ENCODE measurements around the gene SIGLEC9.
"Not testable (repeated sequence)": the region's sequence is repeated elsewhere in the genome, so short reads cannot be mapped to it uniquely, and the experiment has no call there.

The SIGLEC9 gene

DNA sequence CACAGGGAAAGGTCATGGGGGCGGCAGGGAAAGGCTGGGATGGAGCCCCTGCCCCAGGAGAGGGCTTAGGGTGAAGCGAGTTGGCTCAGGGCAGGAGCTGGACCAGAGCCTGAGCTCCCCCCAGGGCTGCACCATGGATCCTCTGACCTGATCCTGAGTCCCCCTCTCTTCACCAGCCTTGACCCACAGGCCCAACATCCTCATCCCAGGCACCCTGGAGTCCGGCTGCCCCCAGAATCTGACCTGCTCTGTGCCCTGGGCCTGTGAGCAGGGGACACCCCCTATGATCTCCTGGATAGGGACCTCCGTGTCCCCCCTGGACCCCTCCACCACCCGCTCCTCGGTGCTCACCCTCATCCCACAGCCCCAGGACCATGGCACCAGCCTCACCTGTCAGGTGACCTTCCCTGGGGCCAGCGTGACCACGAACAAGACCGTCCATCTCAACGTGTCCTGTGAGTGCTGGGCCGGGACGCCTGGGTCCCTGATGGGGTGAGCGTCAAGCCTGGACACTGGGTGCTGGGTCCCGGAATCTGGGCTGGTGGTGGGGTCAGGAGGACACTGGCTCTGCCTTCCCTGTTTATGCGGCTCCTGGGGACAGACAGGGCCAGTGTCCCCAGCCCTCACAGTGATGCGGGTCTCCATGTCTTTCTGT lies 842 bp downstream of the SIGLEC9 start:
- no peak for DNase-seq

DNA sequence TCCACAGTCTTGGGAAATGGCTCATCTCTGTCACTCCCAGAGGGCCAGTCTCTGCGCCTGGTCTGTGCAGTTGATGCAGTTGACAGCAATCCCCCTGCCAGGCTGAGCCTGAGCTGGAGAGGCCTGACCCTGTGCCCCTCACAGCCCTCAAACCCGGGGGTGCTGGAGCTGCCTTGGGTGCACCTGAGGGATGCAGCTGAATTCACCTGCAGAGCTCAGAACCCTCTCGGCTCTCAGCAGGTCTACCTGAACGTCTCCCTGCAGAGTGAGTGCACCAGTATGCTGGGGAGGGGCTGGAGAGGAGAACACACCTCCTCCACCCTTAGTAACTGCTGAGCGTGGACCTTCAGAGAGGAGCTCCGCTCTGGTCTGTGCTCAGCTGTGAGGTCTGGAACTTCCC lies 2.3 kb downstream of the SIGLEC9 start:
- no peak for DNase-seq

DNA sequence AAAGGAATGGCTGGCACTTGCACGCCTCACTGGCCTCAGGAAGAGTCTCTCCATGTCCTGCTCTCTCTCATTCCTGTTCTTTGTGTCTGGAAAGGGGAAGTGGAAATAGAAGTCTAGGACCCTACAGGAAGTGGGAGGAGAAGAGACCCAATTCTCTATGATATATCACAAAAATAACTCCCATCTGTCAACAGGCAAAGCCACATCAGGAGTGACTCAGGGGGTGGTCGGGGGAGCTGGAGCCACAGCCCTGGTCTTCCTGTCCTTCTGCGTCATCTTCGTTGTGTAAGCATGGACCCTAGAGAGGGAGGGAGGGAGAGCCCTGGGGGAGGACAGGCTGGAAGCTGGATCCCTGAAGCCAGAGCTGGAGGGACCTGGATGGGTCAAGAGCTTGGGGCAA lies 3.0 kb downstream of the SIGLEC9 start:
- DNase-seq = no peak

DNA sequence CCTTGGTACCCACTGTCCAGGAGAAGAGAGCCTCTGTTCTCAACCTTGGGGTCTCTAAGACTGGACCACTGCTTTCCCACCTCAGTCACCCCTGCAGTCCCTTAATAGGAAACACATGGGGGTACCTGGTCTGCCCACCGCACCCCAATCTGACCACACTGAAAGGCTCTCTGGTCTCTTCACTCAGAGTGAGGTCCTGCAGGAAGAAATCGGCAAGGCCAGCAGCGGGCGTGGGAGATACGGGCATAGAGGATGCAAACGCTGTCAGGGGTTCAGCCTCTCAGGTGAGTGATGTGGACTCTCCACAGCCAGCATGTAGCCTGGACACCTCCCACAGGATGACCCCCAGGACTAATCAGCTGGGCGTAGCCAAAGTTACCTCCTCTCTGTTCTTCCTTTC lies 3.5 kb downstream of the SIGLEC9 start:
- DNase-seq = no peak

DNA sequence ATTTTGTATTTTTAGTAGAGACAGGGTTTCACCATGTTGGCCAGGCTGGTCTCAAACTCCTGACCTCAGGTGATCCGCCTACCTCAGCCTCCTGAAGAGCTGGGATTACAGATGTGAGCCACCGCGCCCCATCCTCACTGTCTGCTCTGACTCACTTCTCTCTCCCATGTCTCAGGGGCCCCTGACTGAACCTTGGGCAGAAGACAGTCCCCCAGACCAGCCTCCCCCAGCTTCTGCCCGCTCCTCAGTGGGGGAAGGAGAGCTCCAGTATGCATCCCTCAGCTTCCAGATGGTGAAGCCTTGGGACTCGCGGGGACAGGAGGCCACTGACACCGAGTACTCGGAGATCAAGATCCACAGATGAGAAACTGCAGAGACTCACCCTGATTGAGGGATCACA lies 5.0 kb downstream of the SIGLEC9 start:
- DNase-seq = no peak

DNA sequence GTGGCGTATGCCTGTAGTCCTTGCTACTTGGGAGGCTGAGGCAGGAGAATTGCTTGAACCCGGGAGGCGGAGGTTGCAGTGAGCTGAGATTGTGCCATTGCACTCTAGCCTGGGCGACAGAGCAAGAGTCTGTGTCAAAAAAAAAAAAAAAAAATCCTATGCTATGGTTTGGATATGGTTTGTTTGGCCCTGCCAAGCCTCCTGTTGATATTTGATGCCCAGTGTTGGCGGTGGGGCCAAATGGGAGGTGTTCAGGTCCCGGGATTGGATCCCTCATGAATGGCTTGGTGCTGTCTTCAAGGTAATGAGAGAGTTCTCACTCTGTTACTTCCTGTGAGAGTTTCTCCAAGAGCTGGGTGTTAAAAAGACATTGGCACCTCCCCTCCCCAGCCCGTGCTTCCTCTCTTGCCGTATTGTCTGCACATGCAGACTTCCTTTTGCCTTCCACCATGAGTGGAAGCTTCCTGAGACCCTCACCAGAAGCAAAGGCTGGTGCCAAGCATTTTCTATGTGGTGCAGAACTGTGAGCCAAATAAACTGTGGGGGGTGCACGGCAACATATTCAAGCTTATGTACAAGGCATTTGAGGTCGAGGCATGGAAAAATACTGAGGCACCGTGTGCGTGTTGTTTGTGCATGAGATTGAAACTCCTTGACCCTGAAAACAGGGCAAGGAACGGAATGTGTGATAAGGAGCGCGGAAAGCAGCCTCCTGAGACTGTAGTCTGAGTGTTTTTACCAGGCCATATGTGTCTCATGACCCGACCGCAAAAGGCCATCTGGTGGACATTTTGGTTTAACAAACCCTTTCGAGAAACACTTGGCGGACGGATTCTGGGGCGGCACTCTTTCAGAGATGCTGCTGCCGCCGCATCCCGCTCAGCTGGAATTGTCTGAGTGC lies 7.3 kb downstream of the SIGLEC9 start:
- DNase-seq = no peak

DNA sequence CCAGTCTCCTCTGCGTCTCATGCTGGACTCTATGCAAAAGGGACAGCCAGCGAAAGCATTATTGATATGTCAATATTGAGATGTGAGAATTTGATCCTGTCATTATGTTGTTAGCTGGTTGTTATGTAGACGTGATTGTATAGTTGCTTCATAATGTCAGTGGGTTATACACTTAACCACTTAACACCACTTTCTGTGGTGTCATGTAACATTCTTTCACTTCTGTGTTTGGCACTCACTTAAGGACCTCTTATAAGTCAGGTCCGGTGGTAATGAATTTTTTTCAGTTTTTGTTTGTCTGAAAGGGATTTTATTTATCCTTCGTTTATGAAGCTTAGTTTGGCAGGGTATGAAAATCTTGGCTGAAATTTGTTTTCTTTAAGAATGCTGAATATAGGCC lies 10.3 kb downstream of the SIGLEC9 start:
- no peak for DNase-seq

DNA sequence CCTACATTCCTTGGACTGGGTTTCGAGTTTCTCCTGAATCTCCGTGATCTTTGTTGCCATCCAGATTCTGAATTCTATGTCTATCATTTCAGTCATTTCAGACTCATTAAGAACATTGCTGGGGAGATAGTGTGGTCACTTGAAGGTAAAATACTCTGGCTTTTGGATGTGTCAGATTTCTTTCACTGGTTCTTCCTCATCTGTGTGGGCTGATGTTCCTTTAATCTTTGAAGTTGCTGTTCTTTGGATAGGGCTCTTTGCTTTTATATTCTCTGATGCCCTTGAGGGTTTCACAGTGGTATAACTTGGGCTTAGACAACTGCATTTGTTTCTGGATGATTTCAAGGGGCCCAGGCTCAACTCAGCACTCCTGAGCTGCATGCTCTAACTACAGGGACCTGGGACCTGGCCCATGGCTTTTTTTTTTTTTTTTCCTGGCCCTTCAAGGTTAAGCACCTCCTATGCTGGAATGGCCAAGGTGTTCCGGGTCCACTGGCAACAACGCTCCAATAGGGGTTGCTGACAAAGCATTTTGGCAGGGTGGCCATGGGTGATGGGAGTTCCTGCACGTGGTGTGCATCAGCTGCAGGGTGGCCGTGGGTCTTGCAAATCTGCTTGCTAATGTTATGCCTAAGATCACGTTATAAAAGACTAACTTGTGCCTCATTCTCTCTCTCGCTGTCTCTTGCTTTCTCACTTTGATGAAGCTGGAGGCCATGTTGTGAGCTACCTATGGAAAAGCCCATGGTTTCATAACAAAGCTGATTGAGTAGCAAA lies 11.5 kb downstream of the SIGLEC9 start:
- no peak for DNase-seq

DNA sequence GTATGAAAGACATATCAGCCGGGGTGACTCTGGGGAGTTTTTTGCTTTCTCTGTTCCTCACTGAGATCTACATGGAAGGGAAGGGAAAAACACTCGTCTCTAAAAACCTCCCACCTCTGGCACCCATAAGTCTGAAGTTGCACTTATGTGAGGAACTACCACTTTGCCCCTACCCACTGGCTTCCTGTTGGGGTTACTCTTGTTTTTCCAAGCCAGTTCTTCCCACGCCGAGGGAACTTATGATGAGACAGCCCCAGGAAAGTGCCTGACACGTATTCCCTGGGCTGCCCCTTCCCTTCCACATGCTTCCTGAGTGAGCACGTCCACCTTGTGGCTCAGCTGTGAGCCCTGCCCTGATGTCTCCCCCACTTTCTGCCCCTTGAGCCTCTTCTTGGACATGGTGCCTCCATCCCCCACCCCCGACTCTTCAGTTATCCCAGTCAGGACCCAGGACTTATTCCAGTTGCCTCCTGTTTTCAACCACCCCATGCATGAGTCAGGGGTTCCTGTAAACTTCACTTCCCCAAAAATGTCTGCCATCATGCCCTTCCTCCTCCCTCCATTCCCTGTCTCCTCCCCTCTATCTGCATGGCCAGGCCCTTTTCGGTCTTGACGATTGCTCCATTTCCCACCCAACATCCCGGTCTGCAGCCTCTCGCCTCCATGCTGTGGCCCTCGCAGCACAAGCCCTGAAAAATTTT lies 12.3 kb downstream of the SIGLEC9 start:
- DNase-seq = no peak

DNA sequence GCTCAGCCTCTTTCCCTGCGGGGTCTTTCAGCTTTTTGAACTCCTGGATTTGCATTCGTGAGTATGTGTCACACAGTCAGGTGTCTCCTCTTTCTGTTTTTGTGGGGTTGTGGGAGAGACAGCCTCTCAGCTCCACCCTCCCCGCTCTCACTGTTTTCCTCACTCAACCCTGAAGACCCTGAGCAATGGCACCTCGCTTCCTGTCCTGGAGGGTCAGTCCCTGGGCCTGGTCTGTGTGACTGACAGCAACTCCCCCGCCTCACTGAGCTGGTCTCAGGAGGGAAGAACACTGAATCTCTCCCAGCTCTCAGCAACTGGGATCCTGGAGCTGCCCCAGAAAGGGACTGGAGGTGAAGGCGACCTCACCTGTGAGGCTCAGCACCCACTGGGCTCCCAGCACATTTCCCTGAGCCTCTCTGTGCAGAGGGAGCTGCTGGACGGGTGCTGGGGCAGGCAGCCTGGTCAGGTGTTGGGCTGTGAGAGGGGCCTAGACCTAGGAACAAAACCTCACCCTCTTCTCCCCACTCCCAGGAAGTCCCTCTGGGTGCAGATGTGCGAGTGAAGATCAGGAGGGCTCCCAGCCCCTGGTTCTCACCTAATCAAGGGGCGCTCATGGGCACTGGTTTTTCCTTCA lies 13.2 kb downstream of the SIGLEC9 start:
- DNase-seq = no peak

DNA sequence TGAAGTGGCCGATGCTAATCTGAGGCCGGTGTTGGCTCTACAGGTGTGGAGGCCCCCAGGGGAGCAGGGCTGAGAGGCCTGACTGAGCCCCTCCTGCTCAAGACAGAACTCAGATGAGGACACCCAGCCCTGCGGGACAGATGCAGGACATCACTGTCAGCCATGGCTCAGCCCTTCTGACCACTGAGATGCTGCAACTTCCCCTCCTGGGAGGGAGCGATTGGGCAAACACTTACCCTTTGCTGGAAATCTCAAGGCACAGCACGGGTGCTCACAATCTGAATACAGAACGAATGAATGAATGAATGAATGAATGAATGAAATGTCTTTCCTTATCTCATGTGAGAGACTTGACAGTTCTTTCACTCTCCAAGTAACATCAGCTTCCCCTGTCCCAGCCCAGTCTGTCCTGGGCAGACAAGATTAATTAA lies 13.9 kb downstream of the SIGLEC9 start:
- DNase-seq = no peak

DNA sequence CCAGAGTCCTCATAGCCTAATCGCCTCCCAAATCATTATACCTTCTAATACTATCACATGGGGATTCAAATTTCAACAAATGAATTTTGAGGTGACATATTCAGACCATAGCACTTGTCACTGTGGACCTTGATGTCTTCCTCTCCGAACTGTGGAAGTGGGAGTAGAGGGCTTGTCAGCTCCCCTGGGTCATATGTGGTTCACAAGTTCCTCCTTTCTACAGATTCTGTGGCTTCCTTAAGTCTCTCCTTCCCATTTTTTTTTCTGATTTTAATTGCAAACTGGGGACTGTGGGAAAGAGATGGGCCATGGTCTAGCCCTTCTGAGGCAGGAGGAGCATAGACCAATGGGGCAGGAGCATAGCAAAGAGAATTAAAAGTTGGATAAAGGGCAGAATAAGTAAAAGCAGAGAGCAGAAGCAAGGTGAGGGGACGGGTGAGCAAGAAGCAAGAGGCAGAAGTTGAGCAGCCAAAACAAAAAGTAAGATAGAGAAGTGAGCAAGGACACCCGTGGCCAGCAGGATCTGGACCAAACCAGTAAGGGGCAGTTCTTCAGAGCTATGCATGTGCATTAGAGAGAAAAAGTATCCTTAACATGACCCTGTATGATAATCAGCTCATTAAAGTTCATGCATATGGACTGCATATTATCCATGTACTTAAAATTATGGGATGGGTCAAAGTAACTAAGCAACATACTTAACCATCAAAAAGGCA lies 14.8 kb downstream of the SIGLEC9 start:
- no peak for DNase-seq

DNA sequence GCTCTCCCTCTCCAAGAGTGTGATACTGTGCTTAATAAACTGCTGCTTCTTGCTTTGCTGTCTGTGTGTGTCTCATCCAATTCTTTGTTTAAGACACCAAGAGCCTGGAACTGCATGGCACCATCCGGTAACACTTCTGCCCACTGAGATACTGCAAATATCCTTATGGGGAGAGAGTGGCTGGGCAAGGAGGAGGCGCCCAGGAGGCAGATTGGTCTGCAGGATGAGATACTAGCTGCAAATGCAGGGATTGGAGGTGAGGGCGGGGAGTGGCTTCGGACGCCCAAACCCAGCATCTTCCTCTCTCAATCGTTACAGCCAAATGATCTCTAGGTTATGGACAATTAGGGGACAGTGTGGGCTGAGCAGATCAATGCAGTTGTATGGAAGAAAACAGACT lies 15.7 kb downstream of the SIGLEC9 start:
- DNase-seq = no peak

DNA sequence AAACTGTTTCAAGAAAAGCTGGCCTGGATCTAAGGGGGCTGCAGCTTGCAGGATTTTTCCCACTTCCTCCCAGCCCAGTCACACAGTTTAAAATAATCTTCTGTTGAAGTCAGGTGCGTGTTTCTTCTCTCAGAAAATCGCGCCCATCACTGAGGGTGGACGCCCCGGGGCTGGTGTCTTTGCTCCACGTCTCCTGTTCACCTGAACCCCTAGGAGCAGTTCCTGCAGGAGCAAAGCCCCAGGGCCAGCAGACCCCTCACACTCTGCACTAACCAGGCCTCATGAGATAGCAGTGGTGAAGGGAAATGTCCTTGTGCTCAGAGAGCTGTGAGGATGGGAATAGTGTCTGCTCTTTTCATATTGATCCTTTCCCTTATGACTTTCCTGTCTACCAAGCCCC lies 16.5 kb downstream of the SIGLEC9 start:
- no peak for DNase-seq

DNA sequence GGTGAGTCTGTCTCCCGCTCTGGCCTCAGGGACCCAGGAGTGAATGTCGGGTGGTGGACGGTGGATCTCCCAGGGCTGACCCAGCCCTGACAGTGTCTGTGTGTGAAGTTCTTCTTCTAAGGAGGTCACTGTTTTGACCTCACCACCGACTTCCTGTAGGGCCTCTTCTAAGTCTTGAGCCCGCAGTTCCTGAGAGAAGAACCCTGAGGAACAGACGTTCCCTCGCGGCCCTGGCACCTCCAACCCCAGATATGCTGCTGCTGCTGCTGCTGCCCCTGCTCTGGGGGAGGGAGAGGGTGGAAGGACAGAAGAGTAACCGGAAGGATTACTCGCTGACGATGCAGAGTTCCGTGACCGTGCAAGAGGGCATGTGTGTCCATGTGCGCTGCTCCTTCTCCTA lies 17.4 kb downstream of the SIGLEC9 start, which contains the start of gene SIGLEC7:
TSS of gene SIGLEC7 (plus strand) at position 183 of the 400 bp plus-strand sequence. CDS start at position 252, 69 bp downstream.
- DNase-seq = no peak

DNA sequence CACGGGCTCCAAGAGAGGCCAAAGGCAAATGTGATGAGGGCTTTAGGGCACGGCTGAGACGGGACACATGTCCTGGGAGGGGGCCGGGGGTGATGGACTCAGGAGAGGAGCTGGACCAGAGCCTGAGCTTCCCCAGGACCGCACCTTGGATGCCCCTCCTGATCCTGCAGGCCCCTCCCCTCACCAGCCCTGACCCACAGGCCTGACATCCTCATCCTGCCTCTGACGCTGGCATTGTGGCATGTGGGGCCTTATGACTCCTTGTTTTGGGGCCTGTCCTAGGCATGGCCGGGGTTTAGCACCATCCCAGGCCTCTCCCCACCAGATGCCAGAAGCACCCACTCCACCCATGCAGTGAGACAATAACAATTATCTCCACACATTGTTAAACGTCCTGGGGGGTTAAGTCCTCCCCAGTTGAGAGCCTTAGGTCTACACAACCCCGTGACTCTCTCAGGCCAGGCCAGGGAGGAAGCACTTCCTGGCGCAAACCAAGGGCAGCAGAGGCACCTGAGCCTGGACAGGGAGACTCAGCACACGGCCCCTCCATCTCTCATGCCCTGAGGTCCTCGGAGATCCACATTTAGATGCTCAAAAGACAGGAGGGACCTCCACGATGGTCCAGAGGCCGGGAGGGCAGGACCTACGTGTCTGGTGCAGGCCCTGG lies 18.2 kb downstream of the SIGLEC9 start:
- not testable (repeated sequence) for DNase-seq

DNA sequence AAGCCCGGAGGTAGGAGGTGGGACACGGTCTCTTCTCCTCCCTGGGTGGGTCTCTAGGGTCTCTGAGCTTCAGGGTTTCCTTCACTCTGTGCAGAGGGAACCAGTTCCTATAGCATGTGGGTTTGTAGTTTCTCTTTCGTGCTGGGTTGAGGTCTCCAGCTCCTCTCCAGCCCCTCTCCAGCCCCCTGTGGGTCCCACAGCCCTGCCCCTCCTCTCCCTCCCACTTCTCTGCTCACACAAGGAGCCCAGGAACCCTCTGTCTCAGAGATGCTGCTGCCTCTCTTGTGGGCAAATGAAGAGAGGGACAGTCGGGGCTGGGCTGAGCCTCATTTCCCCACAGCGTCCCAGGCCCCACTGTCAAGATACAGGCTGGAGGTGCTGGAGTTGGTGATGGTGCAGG lies 18.8 kb downstream of the SIGLEC9 start:
- no peak for DNase-seq

DNA sequence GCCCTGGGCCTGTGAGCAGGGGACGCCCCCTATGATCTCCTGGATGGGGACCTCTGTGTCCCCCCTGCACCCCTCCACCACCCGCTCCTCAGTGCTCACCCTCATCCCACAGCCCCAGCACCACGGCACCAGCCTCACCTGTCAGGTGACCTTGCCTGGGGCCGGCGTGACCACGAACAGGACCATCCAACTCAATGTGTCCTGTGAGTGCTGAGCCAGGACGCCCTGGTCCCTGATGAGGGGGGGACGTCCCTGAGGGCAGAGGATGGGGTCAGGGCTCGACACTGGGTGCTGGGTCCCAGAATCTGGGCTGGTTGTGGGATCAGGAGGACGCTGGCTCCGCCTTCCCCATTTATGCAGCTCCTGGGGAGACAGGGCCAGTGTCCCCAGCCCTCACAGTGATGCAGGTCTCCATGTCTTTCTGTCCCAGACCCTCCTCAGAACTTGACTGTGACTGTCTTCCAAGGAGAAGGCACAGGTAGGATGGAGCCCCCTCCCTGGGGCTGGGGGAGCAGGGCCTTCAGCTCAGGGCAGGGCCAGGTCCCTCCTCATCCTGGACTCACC lies 19.9 kb downstream of the SIGLEC9 start:
- DNase-seq = no peak

DNA sequence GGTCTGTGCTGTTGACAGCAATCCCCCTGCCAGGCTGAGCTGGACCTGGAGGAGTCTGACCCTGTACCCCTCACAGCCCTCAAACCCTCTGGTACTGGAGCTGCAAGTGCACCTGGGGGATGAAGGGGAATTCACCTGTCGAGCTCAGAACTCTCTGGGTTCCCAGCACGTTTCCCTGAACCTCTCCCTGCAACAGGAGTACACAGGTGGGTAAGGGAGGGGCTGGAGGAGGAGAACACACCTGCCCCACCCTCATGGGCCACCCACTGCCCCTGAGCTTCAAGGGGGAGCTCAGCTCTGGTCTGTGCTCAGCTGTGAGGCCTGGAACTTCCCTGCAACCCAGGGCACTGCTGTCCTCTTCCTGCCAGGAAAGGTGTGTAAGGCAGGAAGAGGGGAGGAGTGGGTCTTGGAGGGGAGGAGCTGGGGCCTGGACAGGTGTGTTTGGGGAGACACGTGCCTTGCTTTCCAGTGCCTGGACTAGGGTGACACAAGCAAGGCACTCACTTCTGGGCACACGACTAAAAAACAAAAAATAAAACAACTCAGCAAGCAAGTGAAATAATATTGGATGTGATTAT lies 21.3 kb downstream of the SIGLEC9 start:
- no peak for DNase-seq

DNA sequence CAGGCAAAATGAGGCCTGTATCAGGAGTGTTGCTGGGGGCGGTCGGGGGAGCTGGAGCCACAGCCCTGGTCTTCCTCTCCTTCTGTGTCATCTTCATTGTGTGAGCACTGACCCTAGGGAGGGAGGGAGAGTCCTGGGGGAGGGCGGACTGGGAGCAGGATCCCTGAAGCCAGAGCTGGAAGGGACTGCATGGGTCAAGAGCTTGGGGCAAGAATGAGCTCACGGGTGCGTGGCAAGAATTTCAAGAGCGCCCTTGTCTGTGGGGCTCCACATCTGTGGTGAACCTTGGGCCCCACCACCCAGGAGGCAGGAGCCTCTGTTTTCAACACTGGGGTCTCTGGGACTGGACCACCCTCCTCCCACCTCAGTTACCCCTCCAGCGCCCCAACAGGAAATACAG lies 22.0 kb downstream of the SIGLEC9 start:
- DNase-seq = no peak

All from NCI-H1694 treated with DMSO at 0.1 percent for 48 hours (cell line).